GM19239 (cell line): ENCODE measurements around the gene SMARCA2.

Experiments used
- DNase-seq: peaks from one replicate; pipeline ENCODE4 v3.0.0; 2011; ENCODE audit warnings: low spot score; ENCODE audit not compliant: insufficient read length
- FAIRE-seq: peaks from 2 replicates; lab custom pipeline; 2011; peaks lifted over from hg19 to GRCh38; lab: Jason Lieb, UNC

Gene SMARCA2

GRCh38 chr9:2032234-2032633, 17.1 kb downstream of the SMARCA2 start:
- FAIRE-seq = no peak

GRCh38 chr9:2036844-2037243, 21.7 kb downstream of the SMARCA2 start:
- FAIRE-seq (no peak), DNase-seq (no peak)

More at GRCh38 chr9:2032234-2032633, 17.1 kb downstream of the SMARCA2 start:
- no peak for DNase-seq

DNA sequence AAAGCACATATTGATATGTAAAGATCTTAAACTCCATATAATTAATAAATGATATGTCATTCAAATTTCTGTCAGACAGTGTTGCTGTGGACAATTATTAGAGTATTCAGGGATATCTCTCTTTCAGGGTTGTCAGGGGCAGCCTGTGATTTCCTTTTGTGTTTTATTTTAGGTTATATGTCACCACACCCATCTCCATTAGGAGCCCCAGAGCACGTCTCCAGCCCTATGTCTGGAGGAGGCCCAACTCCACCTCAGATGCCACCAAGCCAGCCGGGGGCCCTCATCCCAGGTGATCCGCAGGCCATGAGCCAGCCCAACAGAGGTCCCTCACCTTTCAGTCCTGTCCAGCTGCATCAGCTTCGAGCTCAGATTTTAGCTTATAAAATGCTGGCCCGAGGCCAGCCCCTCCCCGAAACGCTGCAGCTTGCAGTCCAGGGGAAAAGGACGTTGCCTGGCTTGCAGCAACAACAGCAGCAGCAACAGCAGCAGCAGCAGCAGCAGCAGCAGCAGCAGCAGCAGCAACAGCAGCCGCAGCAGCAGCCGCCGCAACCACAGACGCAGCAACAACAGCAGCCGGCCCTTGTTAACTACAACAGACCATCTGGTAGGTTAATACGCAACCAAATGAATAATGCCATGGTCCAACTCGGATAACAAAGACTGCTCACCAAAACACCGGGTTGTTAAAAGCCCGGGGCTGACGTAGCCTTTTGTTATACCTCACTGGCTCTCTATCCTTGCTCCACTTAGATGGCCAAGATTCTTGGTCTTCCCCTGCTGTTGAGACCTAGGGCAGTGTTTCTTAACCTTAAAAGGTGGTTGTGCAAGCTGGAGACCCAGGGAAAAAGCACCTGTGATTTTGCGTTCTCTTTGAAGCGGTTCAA, 24.4 kb downstream of the SMARCA2 start:
- DNase-seq (no peak), FAIRE-seq (no peak)

GRCh38 chr9:2040828-2041227, 25.7 kb downstream of the SMARCA2 start:
- FAIRE-seq = no peak
- no peak for DNase-seq

GRCh38 chr9:2041736-2042135, 26.6 kb downstream of the SMARCA2 start:
- DNase-seq = no peak
- FAIRE-seq = no peak

DNA sequence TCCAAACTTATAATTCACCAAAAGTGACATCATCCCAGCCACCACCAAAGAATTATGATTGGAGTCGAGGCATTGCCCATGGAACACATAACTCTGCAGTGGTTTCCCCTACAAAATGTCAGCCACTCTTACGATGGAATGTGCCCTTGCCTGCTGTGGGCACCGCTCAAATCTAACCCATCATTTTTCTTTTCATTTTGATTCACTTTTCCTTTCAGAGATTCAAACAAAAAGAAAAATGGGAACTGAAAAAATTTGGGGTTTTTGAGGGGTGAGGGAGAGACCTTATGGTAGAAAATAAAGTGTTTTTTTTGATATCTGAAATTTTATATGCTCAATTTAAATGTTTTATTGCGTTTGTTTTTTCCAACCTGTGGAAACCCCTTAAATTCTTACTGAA, 28.1 kb downstream of the SMARCA2 start:
- DNase-seq = no peak
- peak; percentile 75 for FAIRE-seq

GRCh38 chr9:2043881-2044462, 28.8 kb downstream of the SMARCA2 start:
- FAIRE-seq (peak; percentile 54), DNase-seq (no peak)

GRCh38 chr9:2047144-2047671, 32.1 kb downstream of the SMARCA2 start:
- FAIRE-seq = no peak
- no peak for DNase-seq

- no peak for FAIRE-seq
- no peak for DNase-seq
Measured at GRCh38 chr9:2047916-2048315, 32.8 kb downstream of the SMARCA2 start.

DNA sequence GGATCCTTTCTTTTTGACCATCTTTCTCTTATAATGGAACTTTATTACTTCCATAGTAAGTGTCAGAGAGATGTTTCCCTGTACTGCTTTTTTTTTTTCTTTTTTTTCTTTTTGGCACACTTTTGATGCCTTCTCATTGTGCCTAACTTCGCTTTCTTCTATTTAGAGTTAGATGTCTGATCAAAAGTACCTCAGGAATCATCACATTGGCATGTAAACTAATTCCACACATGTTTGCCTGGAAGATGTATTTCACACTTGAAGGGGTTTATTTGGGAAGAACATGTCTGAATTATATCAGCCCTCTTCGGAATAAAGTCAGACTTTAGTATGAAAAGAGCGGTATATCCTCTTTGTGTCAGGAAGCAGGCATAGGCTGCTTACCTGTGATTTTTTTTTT, 35.1 kb downstream of the SMARCA2 start:
- DNase-seq = no peak
- FAIRE-seq = no peak

DNA sequence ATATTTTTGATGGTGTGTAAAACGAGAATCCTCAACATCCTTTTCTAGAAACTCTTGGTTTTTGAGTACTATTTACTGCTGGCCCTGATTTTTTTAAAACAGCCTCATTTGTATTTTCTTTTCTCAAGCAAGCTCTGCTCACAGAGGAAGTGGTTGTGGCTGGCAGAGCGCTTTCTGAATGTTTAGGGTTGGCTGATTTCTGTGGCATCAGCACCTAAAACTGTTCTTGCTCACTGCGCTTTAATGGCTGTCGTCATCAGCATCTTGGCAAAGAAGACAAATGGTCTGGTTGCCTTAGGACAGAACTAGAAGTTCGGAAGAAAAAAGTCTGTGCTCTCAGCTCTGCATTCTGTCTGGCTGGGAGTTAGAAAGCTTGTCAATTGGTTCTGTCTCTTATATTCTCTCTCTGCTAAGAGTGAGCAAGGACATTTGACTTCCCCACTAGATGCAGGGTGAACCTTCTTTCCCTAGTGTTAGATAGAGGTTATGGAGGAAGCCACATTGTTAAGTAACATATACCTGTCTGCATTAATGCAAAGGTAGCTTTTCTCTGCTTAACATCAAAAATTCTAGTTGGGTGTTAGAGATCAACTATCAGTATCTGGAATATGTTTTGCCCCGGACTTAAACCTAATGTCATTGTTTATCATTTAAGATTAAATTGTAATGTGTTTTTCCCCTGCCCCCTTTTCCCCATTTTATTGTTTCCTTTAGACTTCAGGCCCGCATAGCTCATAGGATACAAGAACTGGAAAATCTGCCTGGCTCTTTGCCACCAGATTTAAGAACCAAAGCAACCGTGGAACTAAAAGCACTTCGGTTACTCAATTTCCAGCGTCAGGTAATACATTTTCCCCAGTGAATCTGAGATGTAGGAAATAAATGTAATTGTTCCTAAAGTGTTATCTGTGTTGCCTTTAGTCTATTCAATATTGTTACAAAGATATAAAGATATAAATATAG, 39.0 kb downstream of the SMARCA2 start:
- FAIRE-seq (peak; percentile 95), DNase-seq (peak; percentile 34)

DNA sequence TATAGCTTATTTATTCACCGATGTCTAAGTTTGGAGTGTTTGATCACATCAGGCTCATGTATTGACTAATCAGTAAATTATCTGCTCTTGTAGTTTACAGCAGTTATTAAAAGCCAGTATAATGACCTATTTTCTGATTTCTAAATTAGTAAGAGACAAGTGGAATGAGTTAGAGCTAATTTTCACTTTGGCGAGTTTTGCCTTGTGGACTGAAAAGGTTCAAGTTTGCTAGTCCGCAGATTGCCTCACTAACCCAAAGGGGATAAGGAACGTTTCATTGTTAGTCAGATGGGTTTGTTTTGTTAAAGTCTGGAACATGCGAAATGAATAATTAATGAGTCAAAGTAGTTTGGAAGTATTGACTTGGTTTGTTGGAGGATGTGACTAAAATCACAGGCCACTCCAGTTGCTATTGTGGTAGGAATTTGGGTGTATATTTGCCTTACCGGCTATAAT, 40.1 kb downstream of the SMARCA2 start:
- FAIRE-seq = no peak
- no peak for DNase-seq

- FAIRE-seq = no peak
Measured at GRCh38 chr9:2059274-2059929, 44.3 kb downstream of the SMARCA2 start.

GRCh38 chr9:2060424-2060823, 45.3 kb downstream of the SMARCA2 start:
- FAIRE-seq = no peak
- DNase-seq = no peak

More at GRCh38 chr9:2059274-2059929, 44.3 kb downstream of the SMARCA2 start:
- DNase-seq = no peak

GRCh38 chr9:2065704-2066103, 50.6 kb downstream of the SMARCA2 start:
- DNase-seq (no peak), FAIRE-seq (no peak)

DNA sequence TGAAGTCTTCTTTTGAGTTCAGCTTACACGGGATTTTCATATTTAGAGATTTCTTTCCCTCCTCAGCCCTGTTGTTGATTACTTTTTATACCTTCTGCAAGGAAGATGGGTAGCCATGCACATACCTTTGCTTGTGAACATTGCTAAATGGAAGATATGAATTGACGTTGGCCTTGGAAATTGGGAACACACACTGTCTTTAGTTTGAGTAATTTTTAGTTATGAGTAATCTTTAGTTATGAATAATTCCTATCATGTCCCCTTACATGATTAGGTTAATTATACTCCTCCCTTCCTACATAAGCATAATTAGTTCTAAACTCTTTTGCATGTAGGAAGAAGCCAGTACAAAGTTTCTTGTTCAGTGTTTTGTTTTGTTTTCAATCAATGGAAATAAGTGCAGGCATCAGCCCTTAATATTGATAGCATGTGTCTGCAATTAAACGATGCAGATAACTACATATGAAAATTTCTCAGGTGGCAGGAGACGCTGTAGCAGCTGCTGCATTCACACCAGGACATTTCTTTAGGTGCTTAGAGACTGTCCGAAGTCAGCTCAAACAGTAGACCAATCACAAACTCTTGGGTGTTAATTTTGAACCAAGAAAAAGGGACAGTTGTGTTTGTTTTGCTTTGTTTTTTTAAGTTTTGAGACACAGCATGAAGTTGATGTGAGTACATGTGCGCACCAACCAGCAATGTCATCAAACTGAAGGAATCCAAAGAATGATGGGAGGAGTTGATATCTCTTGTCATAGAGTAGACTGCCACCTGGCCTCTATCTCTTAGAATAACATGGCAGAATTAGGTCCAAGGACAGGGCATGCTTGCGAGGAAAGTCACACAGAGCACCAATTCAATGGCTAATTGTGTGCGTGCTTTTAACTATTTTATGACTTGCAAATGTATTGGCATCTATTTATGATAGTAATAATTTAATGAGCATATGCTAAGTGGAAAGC, 51.4 kb downstream of the SMARCA2 start:
- no peak for DNase-seq
- FAIRE-seq = peak; percentile 59

DNA sequence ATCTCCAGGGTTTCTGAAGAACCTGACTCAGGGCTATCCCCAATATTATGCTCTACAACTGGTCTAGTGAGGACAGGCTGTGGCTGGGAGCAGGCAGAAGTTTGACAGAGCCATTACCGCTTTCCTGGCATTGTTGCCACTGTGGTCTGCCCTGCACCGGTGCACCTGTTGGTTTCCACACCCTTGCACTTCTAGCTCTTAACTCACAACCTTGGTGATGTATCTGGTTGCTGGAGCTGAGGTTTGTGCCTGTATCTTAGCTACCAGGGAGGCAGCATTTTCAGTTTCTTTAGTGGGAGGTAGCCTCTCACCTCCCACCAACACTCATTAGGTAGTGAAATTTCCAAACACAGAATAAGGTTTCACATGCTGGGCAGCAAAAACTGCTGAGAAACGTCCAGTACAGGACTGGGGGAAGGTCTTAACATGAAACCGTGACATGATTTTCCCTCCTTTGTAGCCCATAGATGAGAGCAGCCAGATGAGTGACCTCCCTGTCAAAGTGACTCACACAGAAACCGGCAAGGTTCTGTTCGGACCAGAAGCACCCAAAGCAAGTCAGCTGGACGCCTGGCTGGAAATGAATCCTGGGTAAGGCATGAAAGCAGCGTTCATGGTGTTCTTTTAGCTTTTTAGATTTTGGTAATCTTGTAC, 57.7 kb downstream of the SMARCA2 start:
- no peak for DNase-seq
- peak; percentile 82 for FAIRE-seq

DNA sequence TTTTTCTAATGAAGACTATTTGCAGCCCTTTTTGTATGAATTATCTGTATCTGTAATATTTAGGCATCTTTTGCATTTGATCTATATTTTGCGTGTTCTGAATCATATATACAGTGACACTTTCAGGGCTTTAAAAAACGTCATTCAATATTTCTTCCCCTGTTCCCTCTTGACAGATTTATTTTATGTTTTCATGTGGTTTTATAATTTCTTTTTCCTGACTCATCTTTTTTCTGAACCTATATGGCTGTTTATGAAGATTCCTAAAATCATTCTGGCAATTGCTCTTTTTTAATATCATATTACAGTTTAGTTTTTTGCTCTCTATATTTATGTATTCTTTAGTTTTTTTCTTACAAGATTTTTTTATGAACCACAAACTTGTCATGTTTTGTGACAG, 67.6 kb downstream of the SMARCA2 start:
- FAIRE-seq = no peak
- no peak for DNase-seq
